Measurements from ENCODE around the gene SSTR4. TPM values are rescaled to one million over a fixed set of nuclear protein-coding genes. Genes with fewer than 3 reads are reported as not detected.
"Not testable (repeated sequence)": the region's sequence is repeated elsewhere in the genome, so short reads cannot be mapped to it uniquely, and the experiment has no call there.

SSTR4 gene
- total RNA-seq, 1 donor from 2014 or later, result not detected

DNA sequence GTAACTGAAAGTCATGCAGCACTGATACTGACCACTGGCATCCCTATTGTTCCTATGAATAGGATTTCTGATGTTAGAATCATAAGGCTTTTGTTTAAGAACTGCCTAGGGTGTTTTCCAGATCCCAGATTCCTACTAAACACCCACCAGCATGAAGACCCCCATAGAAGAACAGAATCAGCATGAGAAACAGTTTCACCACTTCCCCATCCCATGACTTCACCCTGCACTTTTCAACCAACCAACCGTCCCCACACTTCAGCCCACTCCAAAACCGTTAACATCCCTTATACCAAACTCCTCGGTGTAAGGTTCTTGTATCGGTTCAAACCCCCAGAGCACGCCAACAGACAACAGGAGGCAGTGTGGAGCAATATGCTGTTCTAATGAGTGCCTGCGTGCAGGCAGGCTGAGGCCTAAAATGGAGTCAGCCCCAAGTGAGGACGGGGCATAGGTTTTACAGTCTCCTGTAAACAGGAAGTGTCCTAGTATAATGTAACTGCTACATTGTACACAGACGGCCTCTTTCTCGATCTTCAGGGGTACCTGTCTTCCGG is 11.4 kb upstream of the SSTR4 start:
- TF ChIP-seq, protein P1, sequence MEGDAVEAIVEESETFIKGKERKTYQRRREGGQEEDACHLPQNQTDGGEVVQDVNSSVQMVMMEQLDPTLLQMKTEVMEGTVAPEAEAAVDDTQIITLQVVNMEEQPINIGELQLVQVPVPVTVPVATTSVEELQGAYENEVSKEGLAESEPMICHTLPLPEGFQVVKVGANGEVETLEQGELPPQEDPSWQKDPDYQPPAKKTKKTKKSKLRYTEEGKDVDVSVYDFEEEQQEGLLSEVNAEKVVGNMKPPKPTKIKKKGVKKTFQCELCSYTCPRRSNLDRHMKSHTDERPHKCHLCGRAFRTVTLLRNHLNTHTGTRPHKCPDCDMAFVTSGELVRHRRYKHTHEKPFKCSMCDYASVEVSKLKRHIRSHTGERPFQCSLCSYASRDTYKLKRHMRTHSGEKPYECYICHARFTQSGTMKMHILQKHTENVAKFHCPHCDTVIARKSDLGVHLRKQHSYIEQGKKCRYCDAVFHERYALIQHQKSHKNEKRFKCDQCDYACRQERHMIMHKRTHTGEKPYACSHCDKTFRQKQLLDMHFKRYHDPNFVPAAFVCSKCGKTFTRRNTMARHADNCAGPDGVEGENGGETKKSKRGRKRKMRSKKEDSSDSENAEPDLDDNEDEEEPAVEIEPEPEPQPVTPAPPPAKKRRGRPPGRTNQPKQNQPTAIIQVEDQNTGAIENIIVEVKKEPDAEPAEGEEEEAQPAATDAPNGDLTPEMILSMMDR (IDR thresholded peaks at IDR 0.05), result no peak
- Histone ChIP-seq H3K4me1 (peaks cover 3% of the 10 kb centered on the region), H3K4me3 (no peak overlapping the region), H3K9me3 (no peaks in the 10 kb centered on the region), H3K27me3 (no peaks in the 10 kb centered on the region), H3K36me3 (no peaks in the 10 kb centered on the region), H3K27ac (no peak overlapping the region)
- DNase-seq, result no peak
- no peak for ATAC-seq
- intact Hi-C loops (cut with DNase I), result no loop called here

DNA sequence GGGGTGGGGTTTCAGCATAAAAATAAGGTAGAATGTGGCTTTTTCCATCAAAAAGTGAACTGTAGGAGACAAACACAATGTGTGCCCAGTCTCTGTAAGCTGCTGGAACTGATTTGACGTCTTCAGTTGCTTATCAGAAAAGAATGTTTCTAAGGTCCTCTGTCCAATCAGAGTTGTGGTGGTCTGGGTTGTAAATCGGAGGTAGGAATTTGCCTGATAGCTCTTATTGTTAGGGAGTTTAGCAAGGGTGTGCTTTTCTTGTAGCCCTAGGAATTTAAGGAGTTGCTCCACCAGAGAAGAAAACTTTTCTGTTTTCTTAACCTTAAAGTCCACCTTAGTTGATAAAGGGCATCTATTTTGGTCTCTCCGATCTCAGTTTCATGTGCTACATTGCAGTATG is 10.4 kb upstream of the SSTR4 start:
- Histone ChIP-seq H3K36me3 (no peaks in the 10 kb centered on the region), H3K27ac (no peak overlapping the region), H3K9me3 (no peaks in the 10 kb centered on the region), H3K27me3 (no peaks in the 10 kb centered on the region), H3K4me1 (peaks cover 3% of the 10 kb centered on the region), H3K4me3 (no peak overlapping the region)
- ATAC-seq (no peak), DNase-seq (no peak)
- TF ChIP-seq, protein P1 (IDR thresholded peaks at IDR 0.05), result no peak
- intact Hi-C loops (cut with DNase I), result no loop called here

DNA sequence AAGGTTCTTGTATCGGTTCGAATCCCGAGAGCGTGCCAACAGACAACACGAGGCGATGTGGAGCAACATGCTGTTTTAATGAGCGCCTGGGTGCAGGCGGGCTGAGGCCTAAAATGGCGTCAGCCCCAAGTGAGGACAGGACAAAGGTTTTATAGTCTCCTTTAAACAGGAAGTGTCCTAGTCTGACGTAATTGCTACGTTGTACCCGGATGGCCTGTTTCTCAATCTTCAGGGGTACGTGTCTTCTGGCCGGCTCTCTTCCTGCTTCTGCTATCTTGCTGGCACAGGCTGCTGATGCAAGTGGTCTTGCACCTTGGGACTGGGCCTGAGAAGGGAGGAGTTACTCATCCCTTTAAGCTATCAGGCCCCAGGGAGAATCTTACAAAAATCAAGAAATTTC is 9.6 kb upstream of the SSTR4 start:
- H3K36me3 ChIP-seq; ATAC-seq; H3K4me1 ChIP-seq; H3K9me3 ChIP-seq; intact Hi-C loops (cut with DNase I); H3K27me3 ChIP-seq; H3K4me3 ChIP-seq; H3K27ac ChIP-seq; DNase-seq: not testable (repeated sequence)

DNA sequence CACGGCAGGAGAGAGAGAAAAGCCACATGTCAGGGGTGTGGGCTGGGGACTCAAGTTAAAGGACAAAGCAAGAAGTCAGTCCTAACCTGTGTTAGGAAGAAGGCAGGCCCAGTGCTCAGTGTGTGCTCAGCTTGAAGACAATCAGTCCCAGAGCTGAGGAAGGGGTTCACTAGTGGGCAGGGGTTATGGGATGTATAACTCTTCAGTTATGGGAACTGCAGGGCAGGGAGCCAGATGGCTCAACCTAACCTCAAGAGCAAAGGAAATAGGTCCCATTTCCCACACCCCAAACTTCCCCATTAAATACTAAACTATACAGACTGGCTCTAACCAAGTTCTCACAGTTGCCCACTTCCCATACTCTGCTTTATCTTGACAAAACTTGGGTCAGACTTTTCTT is 7.4 kb upstream of the SSTR4 start:
- Histone ChIP-seq H3K27ac (no peak overlapping the region), H3K36me3 (no peaks in the 10 kb centered on the region), H3K9me3 (no peaks in the 10 kb centered on the region), H3K27me3 (no peaks in the 10 kb centered on the region), H3K4me3 (no peak overlapping the region), H3K4me1 (peaks cover 3% of the 10 kb centered on the region)
- DNase-seq (no peak), ATAC-seq (peak; percentile 73)
- intact Hi-C loops (cut with DNase I), result no loop called here
- TF ChIP-seq, protein P1 (IDR thresholded peaks at IDR 0.05), result no peak

DNA sequence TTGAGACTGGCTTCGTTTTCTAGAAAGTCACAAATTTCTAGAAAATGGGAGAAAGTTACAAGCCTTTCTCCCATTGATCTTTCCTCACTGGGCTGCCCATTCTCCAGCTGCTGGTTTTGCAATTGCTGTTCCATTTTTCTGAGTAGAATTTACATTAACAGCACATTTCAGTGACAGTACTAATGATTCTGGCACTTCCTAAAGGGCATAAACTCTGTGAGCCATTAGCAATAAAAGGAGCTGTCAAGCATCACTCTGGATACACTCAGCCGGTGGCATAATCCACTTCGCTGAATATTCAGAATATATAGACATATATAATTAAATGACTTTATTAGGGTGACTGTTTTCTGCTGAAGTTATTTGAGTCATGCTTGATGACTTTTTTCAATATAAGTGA is 6.7 kb upstream of the SSTR4 start:
- Histone ChIP-seq H3K27ac (no peak overlapping the region), H3K27me3 (no peaks in the 10 kb centered on the region), H3K36me3 (no peaks in the 10 kb centered on the region), H3K9me3 (no peaks in the 10 kb centered on the region), H3K4me3 (no peak overlapping the region), H3K4me1 (peaks cover 3% of the 10 kb centered on the region)
- TF ChIP-seq, protein P1 (IDR thresholded peaks at IDR 0.05), result no peak
- ATAC-seq (no peak), DNase-seq (no peak)
- intact Hi-C loops (cut with DNase I), result no loop called here

DNA sequence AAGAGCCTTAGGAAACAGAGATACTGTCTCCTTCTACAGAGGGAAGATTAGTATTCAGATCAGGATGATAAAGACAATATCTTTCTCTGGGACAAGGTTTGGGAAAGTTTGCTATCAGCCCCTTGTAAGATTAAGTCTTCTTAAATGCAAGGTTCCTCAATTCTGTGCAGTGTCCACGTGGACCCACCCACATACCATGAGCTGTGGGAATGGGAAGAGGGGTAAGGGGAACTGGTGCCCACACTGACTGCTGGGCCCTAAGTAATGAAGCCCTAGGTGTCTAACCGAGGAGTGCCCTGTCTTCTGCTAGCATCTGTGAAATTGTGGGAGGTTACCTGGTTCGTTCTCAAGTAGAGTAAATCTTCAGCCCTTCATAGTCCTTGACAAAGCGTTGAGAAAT is 5.8 kb upstream of the SSTR4 start:
- Histone ChIP-seq H3K27ac (no peak overlapping the region), H3K4me1 (peaks cover 3% of the 10 kb centered on the region), H3K36me3 (no peaks in the 10 kb centered on the region), H3K27me3 (no peaks in the 10 kb centered on the region), H3K4me3 (no peak overlapping the region), H3K9me3 (no peaks in the 10 kb centered on the region)
- ATAC-seq (peak; percentile 82), DNase-seq (no peak)
- intact Hi-C loops (cut with DNase I), result no loop called here
- TF ChIP-seq, protein P1 (IDR thresholded peaks at IDR 0.05), result no peak

All from upper lobe of right lung (tissue), 1 donor.